Vagina (tissue), 2 donors: ENCODE data around the gene MED12L. TPM values are rescaled to one million over a fixed set of nuclear protein-coding genes. Genes with fewer than 3 reads are reported as not detected.
A peak's percentile ranks its signal among the peaks of the same experiment; 100 is the strongest.

Experiments
- DNase-seq, 2 donors: peaks; one replicate each; pipeline ENCODE4 v3.0.0-alpha.2; 2017; ENCODE audit errors: extremely low spot score in 2 of 2
- H3K27ac ChIP-seq: fragments of 200-600 bp; sonication (generic); one replicate; pipeline ENCODE4 v1.5.1; 2019
- H3K27me3 ChIP-seq: fragments of 200-600 bp; sonication (generic); one replicate; pipeline ENCODE4 v1.5.1; 2019
- H3K36me3 ChIP-seq, 2 donors: fragments of 200-600 bp; sonication (generic); one replicate each; pipeline ENCODE4 v1.5.1; 2017 to 2019
- H3K4me1 ChIP-seq: fragments of 200-600 bp; sonication (generic); one replicate; pipeline ENCODE4 v1.5.1; 2019
- H3K4me3 ChIP-seq, 2 donors: fragments of 200-600 bp; sonication (generic); 1 replicate in 1 of 2; 2 replicates in 1 of 2; pipeline ENCODE4 v1.5.1; 2016 to 2019
- H3K9me3 ChIP-seq: fragments of 200-600 bp; sonication (generic); one replicate; pipeline ENCODE4 v1.5.1; 2019
- POLR2A ChIP-seq, 2 donors: fragments of 450-650 bp; IDR thresholded peaks; one replicate each; pipeline ENCODE4 v1.6.1; 2017; ENCODE audit warnings: antibody characterized with exemption in 2 of 2, mild to moderate bottlenecking in 2 of 2, moderate library complexity in 2 of 2
- POLR2AphosphoS5 ChIP-seq, 2 donors: sonication (generic); formaldehyde crosslinking; IDR thresholded peaks; one replicate each; pipeline ENCODE4 v1.9.0; 2017; ENCODE audit warnings: antibody characterized with exemption in 2 of 2, mild to moderate bottlenecking in 2 of 2, low read depth in 1 of 2; ENCODE audit not compliant: insufficient read depth in 1 of 2
- intact Hi-C: fragments of 100-400 bp; cut with DNase I; formaldehyde crosslinking; loops from one replicate; pipeline ENCODE4 v1.15.1; 2023
- total RNA-seq: library from RNA; depleted of rRNA; stranded (reverse); fragments of >200 nt; gene quantifications from one replicate; pipeline ENCODE4 v1.2.3, GENCODE V29; 2016
- TF ChIP-seq, protein P1 (sequence below), 3 experiments: fragments of 450-650 bp in 2 of 3; fragments of 200-600 bp in 1 of 3; sonication (generic) in 1 of 3; IDR thresholded peaks; one replicate each; pipeline ENCODE4 v1.5.1; 2017 to 2019; ENCODE audit warnings: antibody characterized with exemption in 3 of 3, mild to moderate bottlenecking in 2 of 3, moderate library complexity in 2 of 3

Gene MED12L
- total RNA-seq, 1 donor from 2014 or later, result 1.7 TPM

- no peaks in the 10 kb centered on the region for H3K4me1 ChIP-seq
- H3K27ac ChIP-seq, result no peak overlapping the region
- intact Hi-C loops, result no loop called here
- H3K4me3 ChIP-seq, result peak overlapping the region in 1 of 2 donors; percentile 32
- no peaks in the 10 kb centered on the region for H3K36me3 ChIP-seq
- no peak for DNase-seq
- TF ChIP-seq, protein P1, sequence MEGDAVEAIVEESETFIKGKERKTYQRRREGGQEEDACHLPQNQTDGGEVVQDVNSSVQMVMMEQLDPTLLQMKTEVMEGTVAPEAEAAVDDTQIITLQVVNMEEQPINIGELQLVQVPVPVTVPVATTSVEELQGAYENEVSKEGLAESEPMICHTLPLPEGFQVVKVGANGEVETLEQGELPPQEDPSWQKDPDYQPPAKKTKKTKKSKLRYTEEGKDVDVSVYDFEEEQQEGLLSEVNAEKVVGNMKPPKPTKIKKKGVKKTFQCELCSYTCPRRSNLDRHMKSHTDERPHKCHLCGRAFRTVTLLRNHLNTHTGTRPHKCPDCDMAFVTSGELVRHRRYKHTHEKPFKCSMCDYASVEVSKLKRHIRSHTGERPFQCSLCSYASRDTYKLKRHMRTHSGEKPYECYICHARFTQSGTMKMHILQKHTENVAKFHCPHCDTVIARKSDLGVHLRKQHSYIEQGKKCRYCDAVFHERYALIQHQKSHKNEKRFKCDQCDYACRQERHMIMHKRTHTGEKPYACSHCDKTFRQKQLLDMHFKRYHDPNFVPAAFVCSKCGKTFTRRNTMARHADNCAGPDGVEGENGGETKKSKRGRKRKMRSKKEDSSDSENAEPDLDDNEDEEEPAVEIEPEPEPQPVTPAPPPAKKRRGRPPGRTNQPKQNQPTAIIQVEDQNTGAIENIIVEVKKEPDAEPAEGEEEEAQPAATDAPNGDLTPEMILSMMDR (IDR thresholded peaks at IDR 0.05), result no peak
- TF ChIP-seq POLR2A (IDR thresholded peaks at IDR 0.05) (no peak), POLR2AphosphoS5 (IDR thresholded peaks at IDR 0.05; ENCODE audit: insufficient read depth in 1 of 2, low read depth in 1 of 2) (no peak)
- no peaks in the 10 kb centered on the region for H3K27me3 ChIP-seq
- H3K9me3 ChIP-seq, result no peaks in the 10 kb centered on the region
These were observed 228.7 kb downstream of the MED12L start for GRCh38 chr3:151314137-151314536.

- Histone ChIP-seq H3K4me3 (peak overlapping the region in 1 of 2 donors; percentile 32), H3K9me3 (no peaks in the 10 kb centered on the region), H3K27ac (no peak overlapping the region), H3K27me3 (no peaks in the 10 kb centered on the region), H3K4me1 (no peaks in the 10 kb centered on the region), H3K36me3 (no peaks in the 10 kb centered on the region)
- intact Hi-C loops, result no loop called here
- no peak for DNase-seq
- TF ChIP-seq POLR2AphosphoS5 (IDR thresholded peaks at IDR 0.05; ENCODE audit: insufficient read depth in 1 of 2, low read depth in 1 of 2) (no peak), POLR2A (IDR thresholded peaks at IDR 0.05) (no peak)
- TF ChIP-seq, protein P1 (IDR thresholded peaks at IDR 0.05), result no peak
These were observed 229.1 kb downstream of the MED12L start for GRCh38 chr3:151314593-151314992.

- H3K4me3 ChIP-seq, result peak overlapping the region in 1 of 2 donors; percentile 32
- peak overlapping the region; percentile 3 for H3K27ac ChIP-seq
- intact Hi-C loops, result no loop called here
- H3K4me1 ChIP-seq, result no peaks in the 10 kb centered on the region
- TF ChIP-seq, protein P1 (IDR thresholded peaks at IDR 0.05), result no peak
- no peak for TF ChIP-seq POLR2A (IDR thresholded peaks at IDR 0.05)
- TF ChIP-seq POLR2AphosphoS5 (IDR thresholded peaks at IDR 0.05; ENCODE audit: insufficient read depth in 1 of 2, low read depth in 1 of 2), result no peak
- DNase-seq, result no peak
- no peaks in the 10 kb centered on the region for H3K36me3 ChIP-seq
- no peaks in the 10 kb centered on the region for H3K9me3 ChIP-seq
- no peaks in the 10 kb centered on the region for H3K27me3 ChIP-seq
These were observed 229.7 kb downstream of the MED12L start for GRCh38 chr3:151315136-151315535.

- H3K4me3 ChIP-seq, result peak overlapping the region in 1 of 2 donors; percentile 32
- H3K27ac ChIP-seq, result peak overlapping the region; percentile 3
- TF ChIP-seq POLR2AphosphoS5 (IDR thresholded peaks at IDR 0.05; ENCODE audit: insufficient read depth in 1 of 2, low read depth in 1 of 2), result peak in 1 of 2 donors; percentile 28
- TF ChIP-seq, protein P1 (IDR thresholded peaks at IDR 0.05), result no peak
- no peaks in the 10 kb centered on the region for H3K9me3 ChIP-seq
- DNase-seq, result no peak
- peaks cover 2% of the 10 kb centered on the region for H3K4me1 ChIP-seq
- intact Hi-C loops, result no loop called here
- H3K36me3 ChIP-seq, result no peaks in the 10 kb centered on the region
- H3K27me3 ChIP-seq, result no peaks in the 10 kb centered on the region
These were observed 230.4 kb downstream of the MED12L start for GRCh38 chr3:151315846-151316245.

- peak within 1 kb of the TSS; percentile 3 for H3K27ac ChIP-seq
- H3K36me3 ChIP-seq, result no peaks in the 10 kb centered on the region
- no peak for DNase-seq
- H3K4me3 ChIP-seq, result peak within 1 kb of the TSS in 1 of 2 donors; percentile 32
- peaks cover 8% of the 10 kb centered on the region for H3K4me1 ChIP-seq
- no peaks in the 10 kb centered on the region for H3K27me3 ChIP-seq
- no peaks in the 10 kb centered on the region for H3K9me3 ChIP-seq
- intact Hi-C loops, result no loop called here
- TF ChIP-seq POLR2AphosphoS5 (IDR thresholded peaks at IDR 0.05; ENCODE audit: insufficient read depth in 1 of 2, low read depth in 1 of 2), result peak in 1 of 2 donors; percentile 71
- TF ChIP-seq, protein P1 (IDR thresholded peaks at IDR 0.05), result no peak
- TF ChIP-seq POLR2A (IDR thresholded peaks at IDR 0.05), result no peak
These were observed 231.0 kb downstream of the MED12L start, which contains the start of gene GPR87 for GRCh38 chr3:151316267-151316991. GPR87 (minus strand) TSS chr3:151316820; CDS start chr3:151300100, 16,720 bp downstream.
